H1 (cell line): ENCODE measurements around the gene MEF2D.

ENCODE experiments used
- CTCF ChIP-seq, 3 experiments: IDR thresholded peaks; 1 replicate in 2 of 3; 2 replicates in 1 of 3; pipeline versions ENCODE4 v1.5.1 to v1.6.1; 2011; ENCODE audit warnings: low read length in 3 of 3, mild to moderate bottlenecking in 3 of 3, inconsistent platforms in 2 of 3, low read depth in 1 of 3, moderate library complexity in 1 of 3; ENCODE audit not compliant: insufficient read depth in 1 of 3; ENCODE audit errors: control extremely low read depth in 1 of 3
- EZH2 ChIP-seq: fragments of 200-600 bp; sonication (generic); IDR thresholded peaks from 2 replicates; pipeline ENCODE4 v1.7.1; 2012; ENCODE audit warnings: low read depth, mild to moderate bottlenecking, moderate library complexity, low read length, inconsistent platforms; ENCODE audit not compliant: severe bottlenecking
- JUND ChIP-seq: IDR thresholded peaks from 2 replicates; pipeline ENCODE4 v1.6.1; 2011; ENCODE audit warnings: mild to moderate bottlenecking, improper control_type of control experiment, low read length
- MAX ChIP-seq: IDR thresholded peaks from 2 replicates; pipeline ENCODE4 v1.6.1; 2012; ENCODE audit warnings: inconsistent platforms
- NRF1 ChIP-seq: IDR thresholded peaks from 2 replicates; pipeline ENCODE4 v1.6.1; 2011; ENCODE audit warnings: mild to moderate bottlenecking, low read depth, low read length, improper control_type of control experiment
- PHF8 ChIP-seq: fragments of 200-600 bp; sonication (generic); conservative IDR thresholded peaks from 2 replicates; pipeline ENCODE4 v1.7.1; 2012; ENCODE audit warnings: low read depth, mild to moderate bottlenecking, inconsistent platforms, low read length, moderate library complexity
- POLR2A ChIP-seq, 2 experiments: IDR thresholded peaks; 1 replicate in 1 of 2; 2 replicates in 1 of 2; pipeline ENCODE4 v1.6.1; 2011; ENCODE audit warnings: low read depth in 2 of 2, low read length in 2 of 2, mild to moderate bottlenecking in 2 of 2; ENCODE audit errors: control extremely low read depth in 1 of 2
- RAD21 ChIP-seq, 2 experiments: IDR thresholded peaks in 1 of 2; conservative IDR thresholded peaks in 1 of 2; 2 replicates each; pipeline ENCODE4 v1.6.1; 2011; ENCODE audit warnings: low read depth in 2 of 2, low read length in 2 of 2, improper control_type of control experiment in 1 of 2, inconsistent platforms in 1 of 2, mild to moderate bottlenecking in 1 of 2, moderate library complexity in 1 of 2
- SIN3A ChIP-seq, 2 experiments: IDR thresholded peaks in 1 of 2; conservative IDR thresholded peaks in 1 of 2; 2 replicates each; pipeline ENCODE4 v1.6.1; 2011 to 2012; ENCODE audit warnings: low read length in 2 of 2, improper control_type of control experiment in 1 of 2, low read depth in 1 of 2, mild to moderate bottlenecking in 1 of 2
- ZNF274 ChIP-seq: IDR thresholded peaks from 2 replicates; pipeline ENCODE4 v1.7.0; 2012; ENCODE audit warnings: low read length, borderline replicate concordance; ENCODE audit errors: extremely low read depth

- TF ChIP-seq MAX (no peak), POLR2A (IDR thresholded peaks at IDR 0.05; ENCODE audit: control extremely low read depth in 1 of 2, low read depth in 2 of 2, low read length in 2 of 2) (no peak), PHF8 (no peak), JUND (no peak), RAD21 (IDR thresholded peaks at IDR 0.05 in 1 of 2, conservative IDR thresholded peaks at IDR 0.05 in 1 of 2; ENCODE audit: low read depth in 2 of 2, low read length in 2 of 2) (no peak), CTCF (IDR thresholded peaks at IDR 0.05; ENCODE audit: control extremely low read depth in 1 of 3, insufficient read depth in 1 of 3, low read depth in 1 of 3, low read length in 3 of 3) (no peak), ZNF274 (no peak), EZH2 (peak; percentile 99), NRF1 (no peak), SIN3A (conservative IDR thresholded peaks at IDR 0.05 in 1 of 2, IDR thresholded peaks at IDR 0.05 in 1 of 2; ENCODE audit: low read depth in 1 of 2, low read length in 2 of 2) (no peak)
Observed at GRCh38 chr1:156420205-156421061, 80.1 kb downstream of the MEF2D start.
